Activated CD4-positive, alpha-beta T cell treated with anti-CD3 and anti-CD28 coated beads, Interleukin-10, Interleukin-2, amounts not matched to agents 100 ng/mL and 50 ng/mL, durations not matched to agents 16 hours and 8 hours (primary cell): ENCODE results near the gene SLAMF7.
"Not testable (repeated sequence)": the region's sequence is repeated elsewhere in the genome, so short reads cannot be mapped to it uniquely, and the experiment has no call there.

ENCODE experiments used
- DNase-seq: peaks from one replicate; pipeline ENCODE4 v3.0.0-alpha.2; 2020

The SLAMF7 gene

GRCh38 chr1:160721473-160721872 is 17.6 kb upstream of the SLAMF7 start:
- no peak for DNase-seq

GRCh38 chr1:160722726-160723125 is 16.3 kb upstream of the SLAMF7 start:
- DNase-seq, result peak; percentile 47

GRCh38 chr1:160723332-160723731 is 15.7 kb upstream of the SLAMF7 start:
- DNase-seq, result no peak

- DNase-seq, result peak; percentile 76
Measured at GRCh38 chr1:160724465-160725242, 14.4 kb upstream of the SLAMF7 start.

GRCh38 chr1:160726114-160726497 is 12.9 kb upstream of the SLAMF7 start:
- DNase-seq, result no peak

DNA sequence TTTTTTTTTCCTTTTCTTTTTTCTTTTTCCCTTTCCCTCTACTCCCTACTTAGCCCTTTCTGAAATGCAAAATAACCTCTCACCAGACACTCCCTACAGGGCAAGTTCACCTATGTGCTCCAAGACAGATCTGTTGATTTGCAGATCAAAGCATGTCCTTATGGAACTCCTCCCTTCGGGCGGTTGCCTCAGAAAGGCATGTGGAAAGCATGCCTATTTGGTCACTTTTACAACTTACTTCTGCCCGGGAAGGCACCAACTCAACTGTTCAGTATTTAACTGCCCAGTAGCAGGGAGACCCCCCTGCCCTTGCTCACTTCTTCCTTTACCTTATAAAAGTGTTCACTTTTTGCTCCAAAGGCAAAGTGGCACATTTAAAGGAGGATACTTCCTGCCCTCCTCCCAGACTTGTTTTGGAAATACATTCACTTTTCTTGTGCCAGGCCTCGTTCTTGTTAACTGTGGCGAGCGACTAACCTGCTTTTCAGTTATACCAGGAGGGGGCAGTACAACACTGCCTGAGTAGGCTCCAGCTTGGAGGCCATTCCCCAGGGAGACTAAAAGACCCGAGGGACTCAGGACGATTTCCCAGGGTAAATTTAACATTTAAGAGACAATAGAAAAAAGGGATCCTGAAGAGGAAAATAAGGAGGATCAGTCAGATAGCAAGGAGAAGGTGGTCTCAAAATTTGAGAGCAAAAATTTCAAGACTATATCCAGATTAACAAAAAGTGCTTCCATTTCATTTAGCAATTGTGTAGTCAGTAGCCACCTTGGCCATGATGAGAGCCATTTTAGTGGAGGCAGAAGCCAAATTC is 12.3 kb upstream of the SLAMF7 start:
- DNase-seq, result peak; percentile 89

DNA sequence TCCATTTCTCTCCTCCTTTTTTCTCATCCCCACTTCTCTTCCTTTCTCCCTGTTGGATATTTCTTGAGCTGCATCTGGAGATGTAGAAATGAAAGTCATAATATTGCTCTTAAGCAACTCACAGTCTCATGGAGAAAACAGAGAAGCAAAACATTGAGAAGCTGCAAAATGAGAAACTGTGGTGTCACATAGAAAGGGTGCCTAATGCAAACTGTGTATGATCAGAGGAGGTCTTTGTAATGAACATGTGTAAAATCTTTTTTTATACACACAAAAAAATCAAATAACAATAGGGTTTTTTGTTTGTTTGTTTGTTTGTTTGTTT is 11.8 kb upstream of the SLAMF7 start:
- DNase-seq, result no peak

- not testable (repeated sequence) for DNase-seq
Measured at GRCh38 chr1:160731564-160731963, 7.5 kb upstream of the SLAMF7 start.

GRCh38 chr1:160731990-160732389 is 7.1 kb upstream of the SLAMF7 start:
- DNase-seq, result no peak

DNA sequence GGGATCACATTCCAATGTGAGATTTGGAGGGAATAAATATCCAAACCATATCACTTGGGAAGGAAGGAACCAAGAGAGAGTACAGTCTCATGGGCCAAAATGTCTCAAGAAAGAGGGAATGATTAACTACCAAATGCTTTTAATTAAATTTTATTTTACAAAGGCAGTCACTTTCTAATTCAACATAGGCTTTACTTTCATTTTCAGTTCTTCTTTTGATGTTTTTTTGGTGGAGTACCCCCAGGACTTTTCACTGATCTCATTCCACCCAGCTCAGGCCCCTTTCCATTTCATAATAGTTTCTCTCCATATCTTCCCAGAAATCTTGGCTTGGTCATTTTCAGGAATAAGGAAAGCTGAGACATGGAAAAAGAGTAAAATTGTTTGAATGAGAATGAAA is 5.1 kb upstream of the SLAMF7 start:
- no peak for DNase-seq

DNA sequence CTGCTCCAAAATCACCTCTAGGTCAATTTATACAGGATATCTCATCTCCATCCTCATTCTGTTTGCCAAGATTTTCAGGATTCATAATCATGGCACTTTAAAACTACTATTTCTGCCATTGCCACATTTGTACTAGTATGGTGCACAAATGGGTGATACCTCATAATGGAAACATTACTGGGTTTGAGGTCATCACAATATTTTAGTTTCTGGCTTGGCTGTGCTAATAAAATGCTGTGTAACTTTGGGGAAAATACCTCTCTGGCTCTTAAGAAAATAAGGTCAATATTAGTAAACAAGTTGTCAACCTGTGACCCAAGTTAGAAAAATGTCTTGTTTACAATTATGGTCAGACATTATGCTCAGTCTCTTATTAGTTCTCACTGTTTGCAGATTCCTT is 4.7 kb upstream of the SLAMF7 start:
- no peak for DNase-seq

DNA sequence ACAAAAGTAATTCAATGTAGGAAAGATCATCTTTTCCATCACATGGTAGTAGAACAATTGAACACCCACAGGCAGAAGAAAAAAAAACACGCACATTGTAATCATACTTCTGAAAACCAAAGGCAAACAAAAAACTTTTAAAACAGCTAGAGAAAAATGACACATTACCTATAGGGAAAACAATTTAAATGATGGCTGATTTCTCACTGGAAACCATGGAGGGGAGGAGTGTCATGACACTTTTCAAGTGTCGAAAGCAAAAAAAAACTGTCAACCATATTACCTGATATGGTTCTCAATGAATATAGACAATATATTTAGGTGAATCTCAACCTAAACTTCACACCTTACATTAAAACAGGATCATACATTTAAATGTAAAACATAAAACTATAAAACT is 776 bp upstream of the SLAMF7 start:
- DNase-seq, result no peak

DNA sequence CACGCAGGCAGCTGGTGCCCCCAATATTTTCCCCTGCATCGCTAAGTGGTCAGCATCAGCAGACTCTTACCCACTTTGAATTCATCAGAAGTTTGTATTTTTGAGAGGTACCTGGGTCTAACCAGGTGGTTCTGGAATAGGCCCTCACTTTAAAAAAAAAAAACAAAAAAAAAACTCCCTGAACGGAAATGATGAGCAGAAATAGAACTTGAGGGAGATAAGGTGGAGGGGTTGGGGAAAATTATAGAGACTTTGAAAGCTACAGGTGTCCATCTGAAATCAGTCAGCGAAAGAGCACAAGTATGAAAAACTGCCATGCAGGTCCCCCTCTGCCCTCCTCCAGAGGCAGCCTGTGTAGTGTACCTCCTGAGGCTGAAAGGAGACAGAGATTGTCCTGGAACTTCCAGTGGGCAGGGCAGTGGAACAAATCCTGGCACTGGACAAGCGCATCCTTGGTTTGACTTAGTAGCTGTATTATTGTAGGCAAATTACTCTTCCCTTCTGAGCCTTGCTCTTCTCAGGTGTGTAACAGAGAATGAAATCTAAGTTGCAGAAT is 1.2 kb downstream of the SLAMF7 start:
- peak; percentile 42 for DNase-seq

- peak; percentile 60 for DNase-seq
Measured at GRCh38 chr1:160741092-160741501, 2.0 kb downstream of the SLAMF7 start.

GRCh38 chr1:160741612-160742348 is 2.7 kb downstream of the SLAMF7 start:
- peak; percentile 20 for DNase-seq

- peak; percentile 56 for DNase-seq
Measured at GRCh38 chr1:160742428-160743127, 3.5 kb downstream of the SLAMF7 start.

- DNase-seq, result peak; percentile 58
Measured at GRCh38 chr1:160743266-160743665, 4.2 kb downstream of the SLAMF7 start.

DNA sequence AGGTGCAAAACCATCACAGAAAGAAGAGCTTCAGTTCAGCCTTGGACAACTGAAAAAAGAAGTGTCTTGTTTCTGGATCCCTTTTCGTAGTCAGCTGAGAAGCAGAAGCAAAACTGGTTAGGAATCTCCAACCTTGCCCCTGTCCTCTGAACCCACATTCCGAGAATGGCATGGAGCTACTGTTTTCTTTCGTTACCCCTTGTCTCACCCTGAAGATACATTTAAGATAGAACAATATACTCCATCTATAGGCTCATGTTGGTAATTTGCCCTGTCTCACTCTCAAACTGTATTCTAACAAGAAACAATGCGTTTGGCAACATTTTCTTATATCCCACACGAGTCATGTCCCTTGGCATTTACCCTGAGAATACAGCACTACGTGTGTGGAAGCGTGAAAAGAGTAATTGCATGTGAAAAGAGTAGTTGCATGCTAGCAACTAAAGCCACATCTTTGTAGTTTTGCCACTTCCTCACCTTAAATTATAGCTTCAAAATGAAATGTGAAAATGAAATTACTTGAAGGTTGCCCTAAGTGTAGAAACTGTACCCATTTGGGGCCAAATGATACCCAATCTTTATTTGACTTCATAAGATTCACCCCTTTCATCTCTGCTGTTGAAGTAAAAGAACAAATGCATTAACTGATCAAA is 5.3 kb downstream of the SLAMF7 start:
- DNase-seq, result peak; percentile 71

DNA sequence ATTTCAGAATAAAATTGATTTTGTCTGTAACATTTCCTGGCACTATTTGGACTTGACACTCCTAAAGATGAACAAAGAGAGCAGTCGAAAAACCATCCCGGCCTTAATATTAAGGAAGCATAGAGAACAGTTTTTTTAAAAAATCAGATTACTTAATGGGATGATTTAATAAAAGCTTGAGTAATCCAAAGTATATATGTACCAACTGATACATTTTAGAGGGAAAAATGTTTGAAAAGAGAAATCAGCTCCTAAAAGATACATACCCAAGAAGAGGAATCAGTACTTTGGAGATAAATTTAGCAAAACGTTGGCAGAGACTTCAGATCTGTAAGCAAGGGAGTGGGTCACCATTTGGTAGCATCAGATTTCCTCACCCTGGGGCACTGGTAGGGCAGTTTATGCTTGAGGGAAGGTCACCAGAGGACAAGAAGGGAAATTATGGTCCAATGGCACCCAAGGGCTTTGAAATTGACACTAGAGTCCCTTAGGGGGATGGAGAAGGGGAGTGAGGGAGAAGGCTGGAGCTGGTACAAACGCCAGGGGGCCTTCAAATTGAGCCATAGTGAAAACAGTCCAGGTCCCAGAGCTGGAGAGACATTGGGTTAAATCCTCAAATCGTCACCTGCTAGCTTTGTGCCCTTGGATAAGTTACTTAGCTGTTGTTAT is 5.9 kb downstream of the SLAMF7 start:
- DNase-seq, result no peak

DNA sequence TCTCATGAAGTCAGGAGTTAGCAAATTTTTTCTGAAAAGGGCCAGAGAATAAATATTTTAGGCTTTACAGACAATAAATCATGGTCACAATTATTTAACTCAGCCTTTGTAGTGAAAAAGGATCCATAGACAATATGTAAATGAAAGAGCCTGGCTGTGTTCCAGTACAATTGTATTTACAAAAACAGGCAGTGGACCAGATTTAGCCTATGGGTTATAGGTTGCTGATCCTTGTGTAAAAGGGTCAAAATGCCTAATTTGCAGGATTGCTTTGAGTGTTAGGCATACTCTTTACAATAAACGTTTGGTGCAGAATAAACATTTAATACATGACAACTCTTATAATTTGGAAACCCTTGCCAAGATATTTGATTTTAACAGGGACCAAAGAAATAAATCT is 6.5 kb downstream of the SLAMF7 start:
- no peak for DNase-seq

DNA sequence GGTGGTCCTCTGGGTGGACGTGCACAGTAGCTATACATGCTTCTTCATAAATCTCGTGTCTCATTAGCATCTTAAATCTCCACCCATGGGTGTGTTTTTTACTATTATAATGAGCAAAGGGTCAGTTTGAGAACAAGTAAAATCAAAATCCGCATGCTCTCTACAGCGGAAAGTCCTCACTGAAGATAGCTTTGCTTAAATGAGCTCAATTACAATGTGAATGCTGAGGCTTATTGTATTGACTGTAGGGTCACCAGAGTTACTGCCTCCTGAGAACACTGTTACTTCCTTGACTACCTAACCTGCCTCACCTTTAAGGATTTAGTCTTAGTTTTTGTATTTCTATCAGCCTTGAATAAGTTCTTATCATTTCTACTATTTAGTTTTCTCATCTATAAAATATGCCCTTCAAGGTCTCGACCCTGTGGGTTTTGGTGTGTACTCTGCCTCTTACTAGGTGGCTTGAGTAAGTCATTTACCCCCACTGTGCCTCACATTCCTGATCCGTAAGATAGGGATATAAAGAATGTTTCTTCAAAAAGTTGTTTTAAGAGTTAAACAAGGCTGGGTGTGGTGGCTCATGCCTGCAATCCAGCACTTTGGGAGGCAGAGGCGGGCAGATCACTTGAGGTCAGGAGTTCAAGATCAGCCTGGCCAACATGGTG is 7.9 kb downstream of the SLAMF7 start:
- DNase-seq, result no peak
